GM21528 (cell line): Measurements from ENCODE around the gene ADAM19.

Source experiments
- ATAC-seq: cut with Tn5 transposase; IDR thresholded peaks from one replicate; pipeline ENCODE4 v1.9.1; 2021; ENCODE audit warnings: mild to moderate bottlenecking, moderate library complexity; ENCODE audit not compliant: unreplicated experiment, low FRiP score

The ADAM19 gene

GRCh38 chr5:157523976-157524375 is 51.6 kb downstream of the ADAM19 start:
- ATAC-seq = no peak

DNA sequence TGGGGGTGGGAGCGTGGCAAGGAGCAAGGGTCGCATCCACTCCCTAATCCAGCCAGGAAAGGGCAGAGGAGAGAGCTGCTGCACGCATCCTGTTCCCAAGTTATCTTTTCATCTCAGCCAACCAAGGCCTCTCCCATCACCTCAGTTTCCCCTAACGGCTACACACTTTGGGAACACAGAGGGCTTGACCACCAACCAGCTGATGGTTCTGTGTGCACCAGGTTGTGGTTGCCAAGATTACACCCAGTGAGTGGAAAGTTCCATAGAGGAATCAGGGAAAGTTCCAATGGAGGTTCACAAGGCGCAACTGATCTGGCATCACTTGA is 53.9 kb downstream of the ADAM19 start:
- ATAC-seq = no peak

- ATAC-seq = no peak
These were observed 54.5 kb downstream of the ADAM19 start for GRCh38 chr5:157520911-157521703.

DNA sequence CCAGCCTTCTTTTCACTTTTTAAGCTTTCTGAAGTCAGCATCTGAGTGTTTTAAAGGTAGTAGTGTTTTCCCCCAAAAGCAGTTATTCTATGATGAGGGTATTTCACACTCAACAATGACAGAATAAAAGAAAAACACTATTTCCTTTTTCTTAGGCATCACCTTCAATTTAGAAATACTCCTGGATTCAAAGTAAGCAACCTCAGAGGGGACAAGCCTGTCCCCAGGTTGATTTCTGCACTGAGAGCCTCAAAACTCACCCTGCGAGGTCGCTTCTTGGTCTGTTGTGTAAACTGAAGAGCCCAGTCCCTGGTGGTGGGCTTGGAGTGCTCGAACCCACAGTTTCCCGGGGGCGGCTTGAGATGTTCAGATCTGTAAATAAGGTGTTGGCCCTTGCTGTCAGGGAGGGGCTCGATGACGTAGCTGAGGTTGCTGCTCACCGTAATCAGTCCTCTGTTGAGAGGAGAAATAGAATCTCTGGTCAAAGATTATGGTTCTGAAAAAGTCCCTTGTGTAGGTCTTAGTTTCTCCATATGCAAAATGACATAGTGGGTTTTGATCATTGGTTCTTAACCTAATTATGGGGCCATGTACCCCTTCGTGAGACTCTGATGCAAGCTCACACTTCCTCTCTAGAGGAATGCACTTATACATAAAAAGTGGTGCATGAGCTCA is 55.9 kb downstream of the ADAM19 start:
- ATAC-seq = peak; percentile 56

GRCh38 chr5:157518963-157519362 is 56.6 kb downstream of the ADAM19 start:
- peak; percentile 77 for ATAC-seq

DNA sequence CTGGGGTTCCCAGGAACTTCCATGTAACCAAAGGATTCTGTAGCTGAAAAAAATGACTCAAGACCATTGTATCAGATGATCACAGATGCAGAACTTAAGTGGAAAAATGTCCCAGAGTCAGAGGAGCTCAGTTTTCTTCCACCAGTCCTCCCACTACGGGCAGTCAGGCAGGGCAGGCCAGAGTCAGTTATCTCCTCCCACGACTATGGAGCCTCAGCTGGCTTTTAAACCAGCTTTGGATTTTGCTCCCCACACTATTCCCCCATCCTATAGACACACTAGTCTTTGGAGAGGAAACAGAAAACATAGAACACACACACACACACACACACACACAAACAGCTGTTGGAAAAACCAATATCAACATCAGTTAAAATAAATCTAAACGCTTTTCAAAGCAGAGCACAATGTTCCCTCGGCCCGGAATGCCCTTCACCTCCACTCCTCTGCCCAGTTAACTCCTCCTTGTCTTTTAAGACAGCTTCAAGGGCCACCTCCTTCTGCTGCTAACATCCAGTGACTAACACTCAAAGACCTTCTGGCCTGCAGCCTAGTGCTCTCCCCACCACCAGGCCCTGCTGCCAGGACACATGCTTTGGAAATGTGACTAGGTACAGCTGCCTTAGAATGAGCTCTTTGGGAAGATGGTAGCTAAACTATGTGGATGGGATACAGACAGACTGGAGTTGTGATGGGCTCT is 58.8 kb downstream of the ADAM19 start:
- ATAC-seq = no peak

DNA sequence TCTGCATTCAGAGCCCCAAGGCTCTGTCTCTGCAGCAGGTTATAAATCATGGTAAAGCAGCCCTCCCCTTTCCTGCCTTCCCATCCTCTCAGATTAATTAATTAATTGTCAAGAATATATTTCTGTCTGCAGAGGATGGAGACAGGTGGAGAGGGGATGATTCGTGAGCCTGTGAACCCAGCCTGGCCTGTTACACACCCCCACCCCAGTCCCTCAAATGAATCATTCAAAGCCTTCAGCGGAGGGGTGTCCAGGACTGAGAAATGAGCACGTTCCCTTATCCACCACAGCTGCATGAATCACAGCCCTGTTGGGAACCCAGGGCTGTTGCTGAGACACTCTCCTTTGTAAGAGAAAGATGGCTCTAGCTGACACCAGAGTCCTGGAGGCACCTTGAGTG is 59.6 kb downstream of the ADAM19 start:
- no peak for ATAC-seq

DNA sequence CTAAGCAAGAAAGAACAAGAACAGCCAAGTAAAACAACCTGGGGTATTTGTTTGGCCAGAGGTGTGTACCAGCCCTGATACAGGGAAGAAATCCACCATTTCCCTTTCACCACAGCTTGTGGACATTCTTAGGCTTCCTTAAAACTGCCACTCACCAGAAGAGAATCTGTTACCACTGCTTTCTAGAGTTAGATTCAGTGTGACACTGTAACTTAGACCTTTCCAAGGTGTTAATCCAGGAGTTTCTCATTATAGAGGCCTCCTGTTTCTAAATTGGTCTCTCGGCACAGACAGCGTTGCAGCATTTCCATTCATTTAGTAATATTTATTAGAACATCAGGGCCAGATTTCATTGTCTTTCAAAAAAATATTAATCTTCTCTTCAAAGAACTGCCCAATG is 60.6 kb downstream of the ADAM19 start:
- no peak for ATAC-seq

GRCh38 chr5:157513182-157513581 is 62.4 kb downstream of the ADAM19 start:
- ATAC-seq = no peak

DNA sequence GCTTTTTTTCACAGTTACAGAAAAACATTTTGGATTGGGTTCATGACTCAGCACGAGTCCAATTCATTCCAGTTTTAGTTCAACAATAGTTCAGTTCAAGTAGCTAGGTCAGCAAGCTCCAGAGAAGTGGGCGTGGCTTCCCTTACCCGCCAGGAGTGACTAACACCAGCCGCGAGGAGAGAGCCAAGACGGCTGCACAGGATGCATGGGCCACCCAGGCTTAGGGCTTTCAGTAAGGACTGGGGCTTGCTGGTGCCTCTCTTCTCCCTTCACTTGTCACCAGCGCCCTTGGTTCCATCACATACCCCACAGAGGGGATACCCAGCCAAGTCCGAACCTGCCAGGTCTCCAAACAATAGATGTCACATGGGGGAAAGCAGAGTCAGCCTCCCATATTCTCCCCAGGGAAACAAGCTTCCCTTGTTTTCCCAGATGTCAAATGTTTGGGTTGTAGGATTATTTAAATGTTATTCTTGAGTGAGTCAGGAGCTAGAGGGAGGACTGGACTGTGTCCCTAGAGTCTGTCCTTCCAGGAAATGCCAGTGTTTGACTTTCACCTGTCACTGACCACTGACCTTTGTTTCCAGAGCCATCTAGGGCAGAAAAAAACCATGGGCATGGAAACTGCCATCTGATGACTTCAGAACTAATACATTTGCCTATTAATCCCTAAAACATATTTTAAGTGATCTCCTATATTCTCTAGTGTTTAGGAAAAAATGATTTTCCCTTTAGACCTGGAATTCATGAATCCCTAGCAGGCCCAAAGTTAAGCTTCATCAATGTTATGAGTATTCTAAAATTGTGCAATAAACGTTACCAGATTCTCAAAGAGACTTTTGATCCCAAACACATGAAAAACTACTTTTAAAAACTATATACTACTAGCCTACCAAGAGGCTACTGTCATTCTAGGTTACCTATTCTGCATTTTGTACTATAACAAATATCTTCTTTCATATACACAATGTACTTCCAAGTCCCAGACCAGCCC is 63.6 kb downstream of the ADAM19 start:
- ATAC-seq = no peak

DNA sequence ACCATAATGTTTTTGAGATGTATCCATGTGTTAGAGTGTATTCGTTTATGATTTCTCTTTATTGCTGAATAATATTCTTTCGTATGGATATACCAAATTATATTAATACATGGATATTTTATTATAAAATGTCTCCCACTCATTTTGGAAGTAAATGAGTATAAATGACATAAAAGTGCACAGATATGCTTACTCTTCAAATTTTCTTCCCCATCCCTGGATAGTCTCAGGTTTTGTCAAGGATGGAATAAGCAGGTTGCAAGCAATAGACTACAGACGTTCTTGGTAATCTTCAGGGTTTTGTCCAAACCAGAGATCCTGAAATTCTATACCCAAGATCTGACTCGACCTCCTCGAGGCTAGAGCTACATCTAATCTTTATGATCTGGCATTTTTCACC is 64.9 kb downstream of the ADAM19 start:
- ATAC-seq = no peak

GRCh38 chr5:157509587-157509986 is 66.0 kb downstream of the ADAM19 start:
- no peak for ATAC-seq

DNA sequence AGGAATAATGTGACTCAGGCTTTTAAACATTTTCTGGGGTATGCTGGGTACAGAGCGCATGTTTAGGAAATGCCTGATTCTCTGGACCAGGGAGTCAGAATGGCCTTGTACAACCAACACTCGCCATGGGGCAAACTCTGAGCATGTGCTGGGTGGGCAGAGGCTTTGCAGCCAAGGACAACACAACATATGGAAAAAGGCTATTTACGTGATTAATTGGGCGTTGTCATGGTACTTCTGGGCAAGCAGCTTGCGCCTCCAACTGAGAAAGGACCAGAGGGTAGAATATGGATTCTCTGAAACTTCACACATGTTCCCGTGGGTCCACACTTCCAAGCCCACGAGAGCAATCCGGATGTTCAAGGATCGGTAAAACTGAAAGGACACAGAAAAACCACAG is 66.5 kb downstream of the ADAM19 start:
- ATAC-seq = no peak

DNA sequence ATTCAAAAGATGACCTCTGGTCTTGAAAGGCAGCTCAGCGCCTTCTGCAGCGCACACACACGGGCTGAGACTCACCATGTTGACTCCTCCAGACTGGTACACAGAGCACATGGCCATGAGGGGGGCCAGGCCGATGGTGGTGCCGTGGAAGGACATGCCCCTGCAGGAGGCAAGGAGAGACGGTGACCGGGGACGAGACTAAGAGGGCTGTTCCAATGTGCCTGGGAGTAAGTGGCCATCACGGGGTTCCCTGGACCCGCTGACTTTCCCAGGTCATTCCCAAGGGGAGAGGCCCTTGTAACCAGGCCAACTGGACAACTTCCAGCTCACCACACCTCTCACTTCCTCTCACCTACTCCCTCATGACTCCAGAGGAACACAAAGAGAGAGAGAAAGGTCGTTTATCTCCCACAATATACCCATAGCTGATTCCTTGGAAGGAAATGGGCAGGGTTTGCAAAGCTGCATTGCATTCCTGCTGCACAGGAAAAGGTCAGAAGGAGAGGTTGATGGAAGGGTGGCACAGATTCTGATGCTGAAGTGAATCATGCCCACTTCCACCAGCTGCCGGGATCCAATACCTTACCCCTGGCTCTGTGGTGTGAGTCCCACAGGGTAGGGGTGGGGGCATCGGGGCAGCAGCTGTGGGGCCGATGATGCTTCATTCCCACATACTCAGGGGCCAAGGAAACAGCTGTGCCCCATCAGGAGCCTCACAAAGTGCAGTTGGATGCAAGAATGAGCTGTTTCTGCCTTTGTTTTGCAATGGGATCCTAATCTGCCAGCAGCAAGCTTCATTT is 68.4 kb downstream of the ADAM19 start:
- ATAC-seq = no peak

GRCh38 chr5:157506066-157506590 is 69.4 kb downstream of the ADAM19 start:
- ATAC-seq = no peak

GRCh38 chr5:157505496-157505895 is 70.1 kb downstream of the ADAM19 start:
- no peak for ATAC-seq

GRCh38 chr5:157504053-157504452 is 71.5 kb downstream of the ADAM19 start:
- no peak for ATAC-seq

DNA sequence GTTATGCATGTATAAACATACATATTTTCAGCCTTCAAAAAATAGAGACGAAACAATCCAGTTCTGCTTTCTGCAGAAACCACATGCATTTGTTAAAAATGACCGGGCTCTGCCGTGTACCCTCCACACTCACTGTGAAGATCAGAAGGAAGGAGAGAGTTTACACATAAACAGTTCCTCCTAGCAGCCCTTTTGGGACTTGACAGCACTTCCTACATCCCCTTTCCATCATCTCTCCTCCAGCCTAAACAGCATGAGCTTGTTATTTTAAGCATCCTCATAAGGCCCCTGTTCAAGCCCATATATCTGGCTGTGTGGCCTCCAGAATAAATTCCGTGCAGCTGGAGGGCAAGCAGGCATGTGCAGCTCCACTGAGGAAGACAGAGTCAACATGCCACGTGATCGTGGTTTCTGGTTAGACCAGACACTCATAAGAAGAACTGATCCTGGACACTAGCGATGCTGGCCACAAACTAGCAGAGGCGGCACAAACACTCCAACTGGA is 73.4 kb downstream of the ADAM19 start:
- peak; percentile 81 for ATAC-seq

- no peak for ATAC-seq
These were observed 77.5 kb downstream of the ADAM19 start for GRCh38 chr5:157497875-157498611.
